ENCODE data around the gene ULBP3.
"Not testable (repeated sequence)": the region's sequence is repeated elsewhere in the genome, so short reads cannot be mapped to it uniquely, and the experiment has no call there.

Gene ULBP3

GRCh38 chr6:150015281-150016001, 53.5 kb downstream of the ULBP3 start:
- DNase-seq (ENCODE audit: low read depth): not testable (repeated sequence)

- DNase-seq (ENCODE audit: low read depth): not testable (repeated sequence)
Measured at GRCh38 chr6:150014623-150015280, 54.2 kb downstream of the ULBP3 start.

GRCh38 chr6:150013785-150014622, 54.9 kb downstream of the ULBP3 start:
- DNase-seq (ENCODE audit: low read depth): not testable (repeated sequence)

- DNase-seq (ENCODE audit: low read depth): not testable (repeated sequence)
Measured at GRCh38 chr6:150012846-150013784, 55.8 kb downstream of the ULBP3 start.

Measured in fibroblast of gingiva (primary cell).